HFFc6 (cell line): ENCODE results near the gene PHKB. TPM values are rescaled to one million over a fixed set of nuclear protein-coding genes. Genes with fewer than 3 reads are reported as not detected.
A peak's percentile ranks its signal among the peaks of the same experiment; 100 is the strongest.

ENCODE experiments used
- DNase-seq: peaks from one replicate; pipeline ENCODE4 v3.0.0-alpha.2; 2018
- H3K27ac Mint-ChIP-seq: 2 replicates; pipeline ENCODE4 v1.8.0; 2020; ENCODE audit warnings: mild to moderate bottlenecking, mixed read lengths
- H3K27me3 Mint-ChIP-seq: 2 replicates; pipeline ENCODE4 v1.8.0; 2021; ENCODE audit warnings: mild to moderate bottlenecking, moderate library complexity, mixed read lengths; ENCODE audit not compliant: insufficient read depth
- H3K36me3 Mint-ChIP-seq: 2 replicates; pipeline ENCODE4 v1.8.0; 2021; ENCODE audit warnings: low read depth, mixed read lengths
- H3K4me1 Mint-ChIP-seq: 2 replicates; pipeline ENCODE4 v1.8.0; 2020; ENCODE audit warnings: low read depth, mixed read lengths
- H3K4me3 Mint-ChIP-seq: 2 replicates; pipeline ENCODE4 v1.8.0; 2020; ENCODE audit warnings: mild to moderate bottlenecking, moderate library complexity, mixed read lengths
- H3K9me3 Mint-ChIP-seq: 2 replicates; pipeline ENCODE4 v1.8.0; 2020; ENCODE audit warnings: mild to moderate bottlenecking, mixed read lengths
- total RNA-seq, 6 experiments: library from RNA; stranded (reverse); fragmentation: NEBNext Ultra II Directional; extraction: Animal tissue kit (Norgen Biotek cat#: 25700); gene quantifications; 2 replicates in 1 of 6; 3 replicates in 5 of 6; pipeline ENCODE4 v1.2.3, GENCODE V29; 2021
- TF ChIP-seq, protein P1 (sequence below): fragments of 200-600 bp; sonication (generic); IDR thresholded peaks from 2 replicates; pipeline ENCODE4 v1.5.0; 2021; ENCODE audit warnings: antibody characterized with exemption, mild to moderate bottlenecking

Gene PHKB
- total RNA-seq, 6 experiments from 2014 or later, result 54.5 to 66.5 (median 62.6) TPM

DNA sequence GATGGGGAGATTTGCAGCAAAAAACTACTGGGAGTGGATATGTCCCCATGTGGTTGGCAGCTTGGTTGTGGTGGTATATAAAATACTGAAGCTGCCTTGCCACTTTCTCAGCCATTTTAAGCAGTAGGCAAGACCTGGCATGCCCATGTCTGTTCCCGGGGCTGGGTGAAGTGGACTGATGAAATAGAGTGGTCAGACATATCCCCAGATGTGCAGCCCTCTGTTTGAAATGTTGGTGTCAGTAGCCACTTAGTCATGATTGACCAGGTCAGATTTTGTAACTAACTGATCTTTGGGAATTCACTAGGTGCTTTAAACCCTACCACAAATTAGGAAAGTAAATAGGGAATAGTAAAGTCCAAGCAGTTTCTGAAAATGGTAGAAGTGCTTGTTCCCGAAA is 151.6 kb downstream of the PHKB start:
- DNase-seq, result no peak
- Mint-ChIP-seq H3K4me3 (no peak overlapping the region), H3K27me3 (no peaks in the 10 kb centered on the region), H3K4me1 (no peaks in the 10 kb centered on the region), H3K9me3 (no peaks in the 10 kb centered on the region), H3K27ac (peak overlapping the region; percentile 24; the same call in 1 of the 2 replicates), H3K36me3 (peaks cover 32% of the 10 kb centered on the region)
- TF ChIP-seq, protein P1, sequence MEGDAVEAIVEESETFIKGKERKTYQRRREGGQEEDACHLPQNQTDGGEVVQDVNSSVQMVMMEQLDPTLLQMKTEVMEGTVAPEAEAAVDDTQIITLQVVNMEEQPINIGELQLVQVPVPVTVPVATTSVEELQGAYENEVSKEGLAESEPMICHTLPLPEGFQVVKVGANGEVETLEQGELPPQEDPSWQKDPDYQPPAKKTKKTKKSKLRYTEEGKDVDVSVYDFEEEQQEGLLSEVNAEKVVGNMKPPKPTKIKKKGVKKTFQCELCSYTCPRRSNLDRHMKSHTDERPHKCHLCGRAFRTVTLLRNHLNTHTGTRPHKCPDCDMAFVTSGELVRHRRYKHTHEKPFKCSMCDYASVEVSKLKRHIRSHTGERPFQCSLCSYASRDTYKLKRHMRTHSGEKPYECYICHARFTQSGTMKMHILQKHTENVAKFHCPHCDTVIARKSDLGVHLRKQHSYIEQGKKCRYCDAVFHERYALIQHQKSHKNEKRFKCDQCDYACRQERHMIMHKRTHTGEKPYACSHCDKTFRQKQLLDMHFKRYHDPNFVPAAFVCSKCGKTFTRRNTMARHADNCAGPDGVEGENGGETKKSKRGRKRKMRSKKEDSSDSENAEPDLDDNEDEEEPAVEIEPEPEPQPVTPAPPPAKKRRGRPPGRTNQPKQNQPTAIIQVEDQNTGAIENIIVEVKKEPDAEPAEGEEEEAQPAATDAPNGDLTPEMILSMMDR, result no peak

DNA sequence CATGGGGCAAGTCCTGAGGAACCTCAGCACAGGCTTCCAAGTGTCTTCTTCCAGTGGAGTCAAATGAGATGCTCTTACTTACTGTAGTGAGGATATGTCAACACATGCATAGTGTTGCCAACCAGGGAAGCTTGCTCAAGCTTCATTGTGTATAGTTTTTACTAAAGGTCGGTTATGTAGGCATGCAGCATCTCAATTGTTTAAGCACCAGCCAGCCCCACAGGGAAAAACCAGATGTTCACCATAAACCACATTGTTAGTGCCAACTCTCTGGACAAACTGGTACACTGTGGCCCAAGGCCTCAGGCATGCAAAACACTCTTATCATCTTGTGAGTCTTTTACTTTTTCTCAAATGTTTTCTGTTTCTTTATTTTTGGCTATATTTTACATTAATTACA is 152.1 kb downstream of the PHKB start:
- no peaks in the 10 kb centered on the region; the same call in 1 of the 2 replicates for H3K27me3 Mint-ChIP-seq
- peaks cover 30% of the 10 kb centered on the region for H3K36me3 Mint-ChIP-seq
- TF ChIP-seq, protein P1, result no peak
- no peak overlapping the region for H3K4me3 Mint-ChIP-seq
- no peak overlapping the region for H3K27ac Mint-ChIP-seq
- no peaks in the 10 kb centered on the region for H3K9me3 Mint-ChIP-seq
- H3K4me1 Mint-ChIP-seq, result no peaks in the 10 kb centered on the region
- no peak for DNase-seq

DNA sequence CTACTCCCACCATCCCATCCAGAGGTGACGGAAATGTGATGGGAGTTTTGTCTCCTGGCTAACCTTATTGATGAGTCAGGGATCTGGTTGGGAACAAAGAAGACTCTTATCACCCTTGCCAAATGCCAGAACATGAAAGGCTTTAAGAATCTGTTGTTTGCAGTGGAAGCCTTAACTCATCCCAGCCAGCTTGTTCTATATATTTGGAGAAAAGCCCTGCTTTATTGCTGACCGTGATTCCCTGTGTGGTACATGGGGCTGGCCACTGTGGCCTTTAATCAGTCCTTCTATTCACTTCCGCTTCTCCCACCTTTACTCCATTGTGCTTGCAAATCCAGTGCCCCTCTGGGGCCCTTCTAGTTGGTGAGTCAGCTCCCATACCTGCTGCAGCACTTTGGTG is 156.6 kb downstream of the PHKB start:
- Mint-ChIP-seq H3K27me3 (no peaks in the 10 kb centered on the region; the same call in 1 of the 2 replicates), H3K36me3 (peaks cover 6% of the 10 kb centered on the region; the same call in 1 of the 2 replicates), H3K27ac (no peak overlapping the region), H3K9me3 (no peaks in the 10 kb centered on the region), H3K4me3 (no peak overlapping the region), H3K4me1 (no peaks in the 10 kb centered on the region)
- TF ChIP-seq, protein P1, result no peak
- no peak for DNase-seq

GRCh38 chr16:47622451-47623176 is 161.5 kb downstream of the PHKB start:
- H3K36me3 Mint-ChIP-seq, result no peaks in the 10 kb centered on the region; the same call in 1 of the 2 replicates
- no peak overlapping the region for H3K27ac Mint-ChIP-seq
- no peak for DNase-seq
- H3K4me3 Mint-ChIP-seq, result no peak overlapping the region
- no peaks in the 10 kb centered on the region for H3K4me1 Mint-ChIP-seq
- TF ChIP-seq, protein P1, result no peak
- no peaks in the 10 kb centered on the region for H3K9me3 Mint-ChIP-seq
- no peaks in the 10 kb centered on the region; the same call in 1 of the 2 replicates for H3K27me3 Mint-ChIP-seq

DNA sequence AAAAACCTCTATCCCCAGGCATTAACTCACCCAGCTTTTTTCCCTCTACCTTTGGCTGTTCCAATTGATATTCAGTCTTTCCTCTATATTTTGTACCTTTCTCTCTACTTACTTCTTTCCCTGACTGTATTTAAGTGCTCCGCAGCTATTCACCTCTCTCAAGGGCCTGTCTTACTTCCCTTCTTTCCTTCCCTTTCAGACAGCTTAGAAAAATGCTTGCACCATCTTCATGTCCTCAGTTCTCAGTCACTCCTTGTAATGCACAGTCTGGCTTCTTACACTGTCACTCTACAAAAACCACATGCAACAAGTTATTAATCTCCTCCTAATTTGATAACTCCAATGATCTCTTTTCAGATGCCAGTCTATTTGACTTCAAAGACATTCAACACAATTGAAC is 163.4 kb downstream of the PHKB start:
- H3K4me1 Mint-ChIP-seq, result no peaks in the 10 kb centered on the region
- no peak for DNase-seq
- no peaks in the 10 kb centered on the region; the same call in 1 of the 2 replicates for H3K36me3 Mint-ChIP-seq
- no peak overlapping the region for H3K4me3 Mint-ChIP-seq
- no peaks in the 10 kb centered on the region; the same call in 1 of the 2 replicates for H3K27me3 Mint-ChIP-seq
- TF ChIP-seq, protein P1, result no peak
- H3K27ac Mint-ChIP-seq, result no peak overlapping the region
- H3K9me3 Mint-ChIP-seq, result no peaks in the 10 kb centered on the region
